Tongue (tissue), 2 donors: ENCODE data around the gene GNPDA1. TPM values are rescaled to one million over a fixed set of nuclear protein-coding genes. Genes with fewer than 3 reads are reported as not detected.

Source experiments
- DNase-seq: peaks from one replicate; pipeline ENCODE4 v3.0.0-alpha.2; 2015
- total RNA-seq: library from RNA; depleted of rRNA; stranded (reverse); fragments of >200 nt; gene quantifications from one replicate; pipeline ENCODE4 v1.2.3, GENCODE V29; 2014

The GNPDA1 gene
- total RNA-seq, 1 donor from 2014 or later, result 38.8 TPM

- peak; percentile 90 for DNase-seq
Measured at GRCh38 chr5:141992349-141992963, 20.4 kb downstream of the GNPDA1 start.

DNA sequence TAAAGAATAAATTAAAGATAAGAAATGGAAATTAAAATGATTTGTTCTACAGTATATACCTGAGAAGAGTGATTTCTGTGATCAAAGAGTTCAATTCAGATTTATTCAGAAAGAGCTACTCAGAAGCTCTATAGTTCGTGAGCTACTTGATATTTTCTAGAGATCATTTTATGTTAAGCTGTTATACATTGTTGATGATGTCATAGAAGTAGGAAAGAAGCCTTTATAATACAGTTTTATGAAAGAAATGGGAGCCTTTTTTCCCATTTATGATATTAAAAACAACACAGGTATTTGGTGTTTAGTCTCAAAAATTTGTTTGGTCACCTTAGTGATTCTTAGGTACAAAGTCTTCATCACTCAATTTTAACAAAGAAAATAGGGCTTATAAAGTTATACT lies 23.1 kb downstream of the GNPDA1 start:
- no peak for DNase-seq

DNA sequence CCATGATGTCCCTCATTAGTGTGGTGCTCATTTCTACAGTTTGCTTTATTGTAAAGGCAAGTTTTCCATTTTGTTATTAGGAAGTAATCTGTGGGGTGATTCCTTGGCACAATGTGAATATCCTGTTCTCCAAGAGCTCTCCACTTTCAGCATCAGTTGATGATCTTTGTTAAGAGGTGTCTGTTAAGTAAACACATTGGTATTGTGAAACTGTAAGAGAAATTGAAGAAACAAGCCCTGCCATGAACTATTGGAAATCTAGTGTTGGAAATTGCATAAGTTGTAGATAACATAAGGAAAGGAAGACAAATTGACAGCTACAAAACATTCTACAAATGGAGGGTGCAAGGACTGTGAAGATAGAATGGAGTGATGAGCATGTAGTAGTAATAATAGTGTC lies 26.8 kb downstream of the GNPDA1 start:
- DNase-seq, result no peak

DNA sequence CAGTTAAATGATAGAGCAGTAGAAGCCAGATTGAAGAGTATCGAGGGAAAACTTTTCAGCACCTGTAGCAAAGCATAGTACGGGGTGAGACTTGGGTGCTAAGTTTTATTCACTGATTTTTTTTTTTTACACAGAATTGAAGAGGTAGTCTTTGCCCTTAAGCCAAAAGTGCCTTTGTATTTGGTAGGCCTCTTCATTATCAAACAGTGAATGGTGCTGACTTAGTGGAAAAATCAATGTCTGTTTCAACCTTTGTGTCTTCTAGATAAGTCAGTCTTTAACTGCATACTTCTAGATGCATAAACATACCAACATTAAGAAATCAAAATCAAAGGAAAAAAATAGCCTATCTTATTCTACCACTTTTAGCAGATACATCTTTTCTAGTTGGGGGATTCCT lies 30.2 kb downstream of the GNPDA1 start:
- DNase-seq, result no peak

DNA sequence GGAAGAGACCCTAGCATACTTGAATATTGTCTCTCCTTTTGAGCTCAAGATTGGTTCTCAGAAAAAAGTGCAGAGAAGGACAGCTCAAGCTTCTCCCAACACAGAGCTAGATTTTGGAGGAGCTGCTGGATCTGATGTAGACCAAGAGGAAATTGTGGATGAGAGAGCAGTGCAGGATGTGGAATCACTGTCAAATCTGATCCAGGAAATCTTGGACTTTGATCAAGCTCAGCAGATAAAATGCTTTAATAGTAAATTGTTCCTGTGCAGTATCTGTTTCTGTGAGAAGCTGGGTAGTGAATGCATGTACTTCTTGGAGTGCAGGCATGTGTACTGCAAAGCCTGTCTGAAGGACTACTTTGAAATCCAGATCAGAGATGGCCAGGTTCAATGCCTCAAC lies 34.4 kb downstream of the GNPDA1 start:
- DNase-seq, result no peak

- no peak for DNase-seq
Measured at GRCh38 chr5:141976176-141976575, 36.7 kb downstream of the GNPDA1 start.

DNA sequence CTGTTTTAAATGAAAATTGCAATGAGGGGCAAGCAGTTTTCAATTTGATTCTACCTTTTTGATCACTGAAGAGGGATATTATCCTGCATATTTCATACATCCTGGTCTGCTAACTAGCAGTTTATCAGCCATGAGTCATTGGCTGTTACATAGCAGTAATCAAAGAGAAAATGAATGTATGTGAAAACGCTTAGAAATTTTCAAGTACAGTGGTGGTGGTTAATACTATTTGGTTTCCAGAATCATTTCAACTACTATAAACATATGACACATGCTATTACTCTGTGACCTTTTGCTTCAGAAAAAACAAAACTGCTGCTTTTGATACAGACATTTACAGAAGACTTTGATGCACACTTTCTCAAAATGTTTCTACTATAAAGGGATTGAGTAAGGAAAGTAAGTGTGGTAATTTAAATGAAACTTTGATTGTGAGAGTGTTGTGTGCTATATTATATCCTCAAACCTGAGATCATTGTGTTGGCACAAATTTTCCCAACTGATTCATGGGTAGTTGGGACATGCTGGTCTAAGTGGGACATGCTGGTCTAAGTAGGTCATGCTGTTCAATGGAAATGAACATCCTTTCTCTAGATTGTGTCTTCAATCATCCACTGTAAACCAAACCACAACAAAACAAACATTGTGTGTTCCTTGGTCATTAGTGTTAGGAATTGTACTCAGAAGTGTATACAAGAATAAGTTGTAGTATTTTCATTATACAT lies 38.8 kb downstream of the GNPDA1 start:
- DNase-seq, result no peak

DNA sequence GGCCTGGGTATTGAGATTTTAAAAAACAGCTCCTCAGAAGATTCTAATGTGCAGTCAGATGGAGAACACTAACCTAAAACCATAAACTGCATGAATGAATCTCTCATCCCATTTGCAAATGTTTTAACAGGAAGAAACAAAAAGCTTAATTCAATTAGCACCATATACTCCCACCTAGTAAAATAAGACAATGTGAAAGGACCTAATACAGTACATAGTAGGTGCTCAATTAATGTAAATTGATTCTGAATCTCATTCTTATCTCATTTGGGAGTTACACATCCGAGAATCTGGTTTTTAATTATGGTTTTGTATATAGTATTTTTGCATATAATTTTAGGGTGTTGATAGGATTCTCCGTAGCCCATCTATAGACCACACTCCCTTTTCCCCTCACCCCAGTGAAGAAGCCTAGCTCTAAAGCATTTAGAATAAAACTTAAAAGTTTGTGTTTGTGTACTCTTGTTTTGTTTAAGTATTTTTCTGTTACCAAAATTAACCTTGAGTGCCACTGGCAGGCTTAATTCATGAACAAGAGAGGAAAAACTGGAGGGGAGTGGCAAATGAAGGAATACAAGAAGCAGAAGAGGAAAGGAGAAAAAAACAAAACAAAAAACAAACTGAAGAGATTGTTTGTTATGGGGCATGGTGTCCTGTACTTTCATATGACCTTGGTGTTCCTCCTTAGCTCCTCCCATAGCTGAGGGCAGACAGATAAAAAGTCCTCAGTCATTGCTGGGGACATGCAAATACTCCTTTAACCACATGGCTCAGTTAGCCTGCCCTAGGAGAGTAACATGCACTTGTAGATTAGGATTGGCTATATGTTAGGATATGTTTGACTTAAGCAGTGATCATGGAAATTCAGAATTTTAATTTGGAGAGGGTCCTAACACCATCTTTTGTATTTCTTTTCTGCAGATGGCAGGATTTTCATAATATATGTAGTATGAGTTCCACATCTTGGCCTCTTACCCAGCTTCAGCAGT lies 42.8 kb downstream of the GNPDA1 start:
- no peak for DNase-seq

DNA sequence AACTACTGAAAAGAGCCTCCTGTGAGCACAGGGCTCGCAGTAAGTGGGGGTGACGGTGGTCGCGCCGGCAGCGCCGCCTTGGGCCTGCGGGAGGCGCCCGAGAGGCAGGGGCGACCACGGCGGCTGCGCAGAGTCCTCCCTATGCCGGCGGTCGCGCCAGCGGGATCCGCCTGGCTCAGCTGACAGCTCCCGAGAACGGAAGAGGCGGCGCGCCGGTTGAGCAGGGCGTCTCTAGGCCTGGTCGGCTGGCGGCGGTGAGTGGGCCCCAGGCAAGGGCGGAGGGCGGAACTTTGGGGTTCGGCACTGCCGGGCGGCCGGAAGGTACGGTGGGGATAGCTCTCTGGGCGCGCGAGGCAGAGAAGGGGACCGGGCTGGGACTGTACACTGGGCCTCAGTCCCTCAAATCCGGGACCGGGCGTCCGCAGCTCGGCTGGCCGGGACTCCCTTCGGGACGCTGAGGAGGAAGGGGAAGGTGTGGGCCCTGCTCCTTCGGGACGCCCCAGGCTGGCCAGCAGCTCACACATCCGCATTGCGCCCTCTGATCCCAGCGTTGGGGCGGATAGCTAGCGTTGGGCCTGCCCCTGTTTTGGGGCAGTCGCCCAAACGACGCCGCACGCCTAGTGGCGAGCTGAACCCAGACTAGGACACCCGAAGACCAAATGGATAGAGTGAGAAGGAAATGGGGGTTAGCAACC lies 43.8 kb downstream of the GNPDA1 start, which contains the start of gene RNF14:
TSS of gene RNF14 (plus strand) at position 192 of the 695 bp plus-strand sequence. CDS start 4,484 bp downstream, outside the sequence.
- DNase-seq, result peak; percentile 97

DNA sequence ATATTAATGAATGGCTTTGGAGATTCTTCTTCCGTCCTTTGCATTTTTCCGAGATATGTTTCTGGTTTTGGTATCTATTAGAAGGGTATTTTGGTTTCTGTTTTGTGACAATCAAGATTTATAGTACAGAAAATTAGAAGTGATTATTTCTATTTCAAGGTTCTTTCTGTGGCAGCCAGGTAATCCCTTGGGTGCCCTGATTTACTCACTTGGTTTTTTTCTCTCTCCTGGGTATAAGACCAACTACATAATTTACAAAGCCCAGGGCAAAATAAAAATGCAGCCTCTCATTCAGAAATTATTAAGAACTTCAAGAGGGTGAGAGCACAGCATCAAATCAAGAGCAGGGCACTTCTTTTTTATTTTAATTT lies 45.9 kb downstream of the GNPDA1 start:
- no peak for DNase-seq

GRCh38 chr5:141966275-141966962 lies 46.4 kb downstream of the GNPDA1 start:
- no peak for DNase-seq

DNA sequence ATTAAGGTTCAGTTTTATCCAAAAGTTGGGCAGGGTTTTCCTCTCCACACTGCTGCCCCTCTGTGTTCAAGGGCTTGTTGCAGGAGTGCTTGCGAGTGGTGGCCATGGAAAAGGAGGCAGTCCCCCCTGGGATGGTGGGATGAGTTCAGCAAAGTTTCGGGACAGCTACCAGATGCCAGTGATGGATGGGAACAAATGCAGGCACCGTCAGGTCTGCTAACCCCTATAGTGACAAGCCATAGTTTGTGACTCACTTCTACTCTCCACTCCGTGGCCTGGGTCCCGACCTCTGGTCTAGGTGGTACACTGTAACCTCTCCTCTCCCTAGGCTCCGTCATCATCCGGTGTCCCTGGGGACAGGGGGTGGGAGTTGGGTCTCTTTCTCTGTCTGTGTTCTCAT lies 47.8 kb downstream of the GNPDA1 start:
- DNase-seq, result peak; percentile 78

- DNase-seq, result no peak
Measured at GRCh38 chr5:141963701-141964100, 49.1 kb downstream of the GNPDA1 start.

GRCh38 chr5:141961466-141961865 lies 51.4 kb downstream of the GNPDA1 start:
- DNase-seq, result no peak

GRCh38 chr5:141960449-141961323 lies 52.1 kb downstream of the GNPDA1 start:
- peak; percentile 95 for DNase-seq

- no peak for DNase-seq
Measured at GRCh38 chr5:141960018-141960417, 52.8 kb downstream of the GNPDA1 start.

- no peak for DNase-seq
Measured at GRCh38 chr5:141958546-141959172, 54.2 kb downstream of the GNPDA1 start.

GRCh38 chr5:141958113-141958512 lies 54.7 kb downstream of the GNPDA1 start, which contains the start of gene PCDH12:
PCDH12 (minus strand) TSS chr5:141958202; CDS start chr5:141957851, 351 bp downstream.
- peak; percentile 79 for DNase-seq

- DNase-seq, result no peak
Measured at GRCh38 chr5:141957367-141957996, 55.3 kb downstream of the GNPDA1 start.
